Fibroblast of gingiva (primary cell): Measurements from ENCODE around the gene MACF1.

ENCODE experiments used
- DNase-seq: peaks from one replicate; pipeline ENCODE4 v3.0.0-alpha.2; 2011; ENCODE audit warnings: low read depth

MACF1 gene

GRCh38 chr1:39268112-39268581 is 63.7 kb downstream of the MACF1 start:
- peak; percentile 79 for DNase-seq

GRCh38 chr1:39268906-39269305 is 64.4 kb downstream of the MACF1 start:
- no peak for DNase-seq

GRCh38 chr1:39269349-39269748 is 64.9 kb downstream of the MACF1 start:
- no peak for DNase-seq

GRCh38 chr1:39269791-39270342 is 65.4 kb downstream of the MACF1 start:
- peak; percentile 72 for DNase-seq

GRCh38 chr1:39270368-39270767 is 65.9 kb downstream of the MACF1 start:
- no peak for DNase-seq

GRCh38 chr1:39272027-39272797 is 67.7 kb downstream of the MACF1 start:
- peak; percentile 6 for DNase-seq

- no peak for DNase-seq
These were observed 68.4 kb downstream of the MACF1 start for GRCh38 chr1:39272798-39273469.

GRCh38 chr1:39275836-39276507 is 71.5 kb downstream of the MACF1 start:
- DNase-seq = no peak

- no peak for DNase-seq
These were observed 73.4 kb downstream of the MACF1 start for GRCh38 chr1:39277879-39278278.

GRCh38 chr1:39282537-39283216 is 78.2 kb downstream of the MACF1 start:
- DNase-seq = no peak

- DNase-seq = no peak
These were observed 79.4 kb downstream of the MACF1 start for GRCh38 chr1:39283858-39284257.

- DNase-seq = no peak
These were observed 83.0 kb downstream of the MACF1 start for GRCh38 chr1:39287541-39287940.

GRCh38 chr1:39288735-39289465 is 84.4 kb downstream of the MACF1 start:
- no peak for DNase-seq

- DNase-seq = no peak
These were observed 87.9 kb downstream of the MACF1 start for GRCh38 chr1:39292401-39292800.

- no peak for DNase-seq
These were observed 89.0 kb downstream of the MACF1 start for GRCh38 chr1:39293375-39294070.

- peak; percentile 39 for DNase-seq
These were observed 90.0 kb downstream of the MACF1 start for GRCh38 chr1:39294531-39294930.

- DNase-seq = no peak
These were observed 91.4 kb downstream of the MACF1 start for GRCh38 chr1:39295901-39296300.

- peak; percentile 3 for DNase-seq
These were observed 93.1 kb downstream of the MACF1 start for GRCh38 chr1:39297551-39297950.

- peak; percentile 71 for DNase-seq
These were observed 97.1 kb downstream of the MACF1 start for GRCh38 chr1:39301606-39302005.

- DNase-seq = no peak
These were observed 101.1 kb downstream of the MACF1 start for GRCh38 chr1:39305555-39305954.

GRCh38 chr1:39310015-39310414 is 105.5 kb downstream of the MACF1 start:
- DNase-seq = no peak
